ENCODE results near the gene PLAU. TPM values are rescaled to one million over a fixed set of nuclear protein-coding genes. Genes with fewer than 3 reads are reported as not detected.

PLAU gene
- total RNA-seq, 1 donor from 2014 or later = 19.5 TPM

DNA sequence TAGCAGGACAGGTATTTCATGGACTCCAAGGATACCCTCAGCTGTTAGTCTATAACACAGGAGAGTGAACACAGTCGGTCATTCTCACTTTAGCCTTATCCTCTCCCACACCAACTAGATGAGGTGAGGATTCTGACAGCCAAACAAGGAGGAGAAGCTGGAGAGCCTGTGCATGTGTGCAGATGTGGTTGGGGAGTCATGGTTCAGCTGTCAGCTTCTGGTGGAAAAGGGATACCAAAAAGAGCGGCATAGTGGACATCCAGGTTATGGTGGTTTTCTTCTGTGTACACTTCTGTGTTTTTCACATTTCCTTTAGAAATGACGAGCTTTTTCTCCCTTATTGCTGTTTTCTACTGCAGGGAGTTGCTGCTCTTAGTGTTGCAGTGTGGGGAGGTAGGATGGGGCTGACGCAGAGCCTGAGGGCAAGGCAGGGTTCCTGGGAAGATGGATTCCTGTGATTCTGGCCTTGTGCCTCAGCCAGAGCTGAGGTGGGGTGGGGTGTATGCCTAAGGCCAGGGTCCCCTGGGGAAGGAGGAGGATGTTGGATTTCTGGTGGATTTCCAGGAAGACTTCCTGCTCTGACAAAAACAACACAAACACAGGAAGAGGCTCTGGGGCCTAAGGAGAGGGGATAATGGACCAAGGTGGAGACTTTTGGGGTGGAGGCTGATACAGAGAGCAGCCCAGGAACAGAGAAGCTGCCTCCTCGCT lies 26.6 kb downstream of the PLAU start:
- TF ChIP-seq, protein P1, sequence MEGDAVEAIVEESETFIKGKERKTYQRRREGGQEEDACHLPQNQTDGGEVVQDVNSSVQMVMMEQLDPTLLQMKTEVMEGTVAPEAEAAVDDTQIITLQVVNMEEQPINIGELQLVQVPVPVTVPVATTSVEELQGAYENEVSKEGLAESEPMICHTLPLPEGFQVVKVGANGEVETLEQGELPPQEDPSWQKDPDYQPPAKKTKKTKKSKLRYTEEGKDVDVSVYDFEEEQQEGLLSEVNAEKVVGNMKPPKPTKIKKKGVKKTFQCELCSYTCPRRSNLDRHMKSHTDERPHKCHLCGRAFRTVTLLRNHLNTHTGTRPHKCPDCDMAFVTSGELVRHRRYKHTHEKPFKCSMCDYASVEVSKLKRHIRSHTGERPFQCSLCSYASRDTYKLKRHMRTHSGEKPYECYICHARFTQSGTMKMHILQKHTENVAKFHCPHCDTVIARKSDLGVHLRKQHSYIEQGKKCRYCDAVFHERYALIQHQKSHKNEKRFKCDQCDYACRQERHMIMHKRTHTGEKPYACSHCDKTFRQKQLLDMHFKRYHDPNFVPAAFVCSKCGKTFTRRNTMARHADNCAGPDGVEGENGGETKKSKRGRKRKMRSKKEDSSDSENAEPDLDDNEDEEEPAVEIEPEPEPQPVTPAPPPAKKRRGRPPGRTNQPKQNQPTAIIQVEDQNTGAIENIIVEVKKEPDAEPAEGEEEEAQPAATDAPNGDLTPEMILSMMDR (IDR thresholded peaks at IDR 0.05; ENCODE audit: unreplicated experiment) = no peak
- Mint-ChIP-seq H3K36me3 (ENCODE audit: low read depth, unreplicated experiment) (no peaks in the 10 kb centered on the region), H3K27ac (ENCODE audit: unreplicated experiment) (peak overlapping the region; percentile 97), H3K9me3 (ENCODE audit: unreplicated experiment) (no peaks in the 10 kb centered on the region), H3K4me3 (ENCODE audit: unreplicated experiment) (peak overlapping the region; percentile 57), H3K4me1 (ENCODE audit: unreplicated experiment) (peaks cover 46% of the 10 kb centered on the region), H3K27me3 (ENCODE audit: unreplicated experiment) (peaks cover 8% of the 10 kb centered on the region)
- peak; percentile 23 for DNase-seq (ENCODE audit: low spot score)

DNA sequence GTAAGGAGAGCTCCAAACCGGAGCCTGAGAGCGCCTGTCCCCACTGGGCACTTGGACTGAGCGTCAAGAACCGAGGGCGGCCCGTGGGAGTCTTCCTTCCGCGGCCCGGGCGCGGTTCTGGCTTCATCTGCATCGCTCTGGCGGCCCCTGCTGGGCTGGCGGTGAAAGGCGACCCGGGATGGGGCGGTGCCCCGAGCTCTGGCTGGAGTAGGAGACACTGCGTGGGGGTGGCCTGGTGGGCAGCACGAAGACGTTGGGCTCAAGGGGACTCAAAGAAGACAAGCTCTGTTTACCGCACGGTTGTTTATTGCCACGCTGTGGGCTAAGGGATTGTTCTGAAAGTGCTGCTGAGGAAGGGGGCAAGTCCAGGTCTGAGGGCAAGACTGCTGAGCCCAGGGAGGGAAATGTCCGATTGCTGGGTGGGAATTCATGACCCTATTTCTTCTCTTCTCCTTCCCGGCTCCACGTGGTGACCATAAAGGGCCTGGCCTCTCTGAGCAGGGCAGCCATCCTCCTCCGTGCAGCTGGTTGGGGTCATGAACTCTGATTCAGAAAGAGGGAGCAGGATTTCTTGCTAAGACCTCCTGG lies 29.8 kb downstream of the PLAU start:
- Mint-ChIP-seq H3K27ac (ENCODE audit: unreplicated experiment) (no peak overlapping the region), H3K36me3 (ENCODE audit: low read depth, unreplicated experiment) (no peaks in the 10 kb centered on the region), H3K9me3 (ENCODE audit: unreplicated experiment) (no peaks in the 10 kb centered on the region), H3K4me3 (ENCODE audit: unreplicated experiment) (no peak overlapping the region), H3K4me1 (ENCODE audit: unreplicated experiment) (peaks cover 28% of the 10 kb centered on the region), H3K27me3 (ENCODE audit: unreplicated experiment) (peaks cover 6% of the 10 kb centered on the region)
- TF ChIP-seq, protein P1 (IDR thresholded peaks at IDR 0.05; ENCODE audit: unreplicated experiment) = peak; percentile 70
- DNase-seq (ENCODE audit: low spot score) = peak; percentile 88

DNA sequence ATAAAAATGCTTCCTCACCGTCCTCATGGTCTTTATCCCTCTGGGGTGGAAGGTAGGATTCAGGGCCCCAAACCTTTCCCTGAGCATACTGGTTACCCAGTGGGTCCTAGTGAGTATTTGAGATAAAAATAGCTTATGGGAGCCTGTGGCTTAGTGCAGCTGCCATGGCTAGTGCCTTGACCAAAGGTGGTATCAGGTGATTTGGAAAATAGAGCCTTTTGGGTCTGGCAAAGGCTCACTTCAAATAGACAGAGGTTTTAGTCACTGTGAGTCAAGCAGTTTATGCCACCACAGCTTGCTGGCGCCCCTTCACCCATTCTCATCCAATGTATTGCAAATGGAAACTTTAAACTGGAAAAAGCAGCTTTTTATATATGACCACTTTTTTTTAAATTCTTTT lies 30.4 kb downstream of the PLAU start:
- no peaks in the 10 kb centered on the region for H3K36me3 Mint-ChIP-seq (ENCODE audit: low read depth, unreplicated experiment)
- H3K27ac Mint-ChIP-seq (ENCODE audit: unreplicated experiment) = no peak overlapping the region
- H3K9me3 Mint-ChIP-seq (ENCODE audit: unreplicated experiment) = no peaks in the 10 kb centered on the region
- H3K4me1 Mint-ChIP-seq (ENCODE audit: unreplicated experiment) = peaks cover 22% of the 10 kb centered on the region
- H3K4me3 Mint-ChIP-seq (ENCODE audit: unreplicated experiment) = no peak overlapping the region
- DNase-seq (ENCODE audit: low spot score) = no peak
- TF ChIP-seq, protein P1 (IDR thresholded peaks at IDR 0.05; ENCODE audit: unreplicated experiment) = no peak
- H3K27me3 Mint-ChIP-seq (ENCODE audit: unreplicated experiment) = peaks cover 6% of the 10 kb centered on the region

DNA sequence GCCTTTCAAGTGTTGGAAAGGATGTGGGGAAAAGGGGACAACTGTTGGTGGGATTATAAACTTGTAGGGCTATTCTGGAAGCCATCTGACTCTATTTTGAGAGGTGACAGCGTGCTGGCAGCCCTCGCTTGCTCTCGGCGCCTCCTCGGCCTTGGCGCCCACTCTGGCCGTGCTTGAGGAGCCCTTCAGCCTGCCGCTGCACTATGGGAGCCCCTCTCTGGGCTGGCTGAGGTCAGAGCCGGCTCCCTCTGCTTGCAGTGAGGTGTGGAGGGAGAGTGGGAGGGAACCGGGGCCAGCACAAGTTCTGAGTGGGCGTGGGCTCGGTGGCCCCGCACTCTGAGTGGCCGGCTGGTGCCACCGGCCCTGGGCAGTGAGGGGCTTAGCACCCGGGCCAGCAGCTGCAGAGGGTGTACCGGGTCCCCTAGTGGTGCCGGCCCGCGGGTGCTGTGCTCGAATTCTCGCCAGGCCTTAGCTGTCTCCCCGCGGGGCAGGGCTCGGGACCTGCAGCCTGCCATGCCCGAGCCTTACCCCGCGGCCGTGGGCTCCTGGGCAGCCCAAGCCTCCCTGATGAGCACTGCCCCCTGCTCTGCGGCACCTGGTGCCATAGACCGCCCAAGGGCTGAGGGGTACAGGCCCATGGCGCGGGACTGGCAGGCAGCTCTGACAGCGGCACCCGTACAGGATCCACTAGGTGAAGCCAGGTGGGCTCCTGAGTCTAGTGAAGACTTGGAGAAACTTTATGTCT lies 33.6 kb downstream of the PLAU start:
- DNase-seq (ENCODE audit: low spot score) = no peak
- H3K27ac Mint-ChIP-seq (ENCODE audit: unreplicated experiment) = no peak overlapping the region
- H3K4me3 Mint-ChIP-seq (ENCODE audit: unreplicated experiment) = no peak overlapping the region
- TF ChIP-seq, protein P1 (IDR thresholded peaks at IDR 0.05; ENCODE audit: unreplicated experiment) = no peak
- no peaks in the 10 kb centered on the region for H3K4me1 Mint-ChIP-seq (ENCODE audit: unreplicated experiment)
- H3K9me3 Mint-ChIP-seq (ENCODE audit: unreplicated experiment) = no peaks in the 10 kb centered on the region
- peaks cover 2% of the 10 kb centered on the region for H3K27me3 Mint-ChIP-seq (ENCODE audit: unreplicated experiment)
- no peaks in the 10 kb centered on the region for H3K36me3 Mint-ChIP-seq (ENCODE audit: low read depth, unreplicated experiment)

Data from endothelial cell (in vitro differentiated cells).